ENCODE data around the gene MEG3. TPM values are rescaled to one million over a fixed set of nuclear protein-coding genes. Genes with fewer than 3 reads are reported as not detected.
"Not testable (repeated sequence)": the region's sequence is repeated elsewhere in the genome, so short reads cannot be mapped to it uniquely, and the experiment has no call there.

The MEG3 gene
- total RNA-seq, 1 donor from 2014 or later: 0.18 TPM

- Mint-ChIP-seq H3K4me1 (peaks cover 28% of the 10 kb centered on the region), H3K4me3 (no peak overlapping the region), H3K27me3 (ENCODE audit: low read depth) (peaks cover 5% of the 10 kb centered on the region), H3K36me3 (no peaks in the 10 kb centered on the region), H3K27ac (no peak overlapping the region), H3K9me3 (peaks cover 1% of the 10 kb centered on the region)
- DNase-seq (ENCODE audit: low spot score in 2 of 2, unreplicated experiment in 2 of 2): no peak
- TF ChIP-seq, protein P1, sequence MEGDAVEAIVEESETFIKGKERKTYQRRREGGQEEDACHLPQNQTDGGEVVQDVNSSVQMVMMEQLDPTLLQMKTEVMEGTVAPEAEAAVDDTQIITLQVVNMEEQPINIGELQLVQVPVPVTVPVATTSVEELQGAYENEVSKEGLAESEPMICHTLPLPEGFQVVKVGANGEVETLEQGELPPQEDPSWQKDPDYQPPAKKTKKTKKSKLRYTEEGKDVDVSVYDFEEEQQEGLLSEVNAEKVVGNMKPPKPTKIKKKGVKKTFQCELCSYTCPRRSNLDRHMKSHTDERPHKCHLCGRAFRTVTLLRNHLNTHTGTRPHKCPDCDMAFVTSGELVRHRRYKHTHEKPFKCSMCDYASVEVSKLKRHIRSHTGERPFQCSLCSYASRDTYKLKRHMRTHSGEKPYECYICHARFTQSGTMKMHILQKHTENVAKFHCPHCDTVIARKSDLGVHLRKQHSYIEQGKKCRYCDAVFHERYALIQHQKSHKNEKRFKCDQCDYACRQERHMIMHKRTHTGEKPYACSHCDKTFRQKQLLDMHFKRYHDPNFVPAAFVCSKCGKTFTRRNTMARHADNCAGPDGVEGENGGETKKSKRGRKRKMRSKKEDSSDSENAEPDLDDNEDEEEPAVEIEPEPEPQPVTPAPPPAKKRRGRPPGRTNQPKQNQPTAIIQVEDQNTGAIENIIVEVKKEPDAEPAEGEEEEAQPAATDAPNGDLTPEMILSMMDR (IDR thresholded peaks at IDR 0.05; ENCODE audit: unreplicated experiment): no peak
Observed at GRCh38 chr14:100816950-100817901, 8.7 kb upstream of the MEG3 start.

DNA sequence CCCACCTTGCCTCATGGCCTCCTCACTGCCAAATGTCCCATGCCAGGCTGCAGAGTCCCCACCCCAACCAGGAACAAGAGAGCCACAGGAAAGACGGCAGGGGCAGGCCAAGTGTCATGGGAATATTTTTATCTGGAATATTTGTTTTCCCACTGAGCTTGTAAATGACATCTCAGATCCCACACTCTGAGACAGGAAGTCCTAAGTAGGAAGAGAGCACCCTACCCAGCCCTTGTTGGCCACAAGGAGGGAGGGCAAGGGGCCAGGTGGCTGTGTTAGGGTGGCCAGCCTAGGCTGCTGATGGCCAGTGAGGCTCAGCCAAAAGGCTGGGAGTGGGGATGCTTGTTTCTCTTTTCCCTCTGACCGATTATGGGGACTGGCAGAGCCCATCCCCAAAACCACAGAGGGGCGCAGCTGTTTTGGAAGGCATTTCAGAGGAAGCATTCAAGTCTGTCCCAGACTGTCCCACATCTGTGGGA, 7.7 kb upstream of the MEG3 start:
- no peaks in the 10 kb centered on the region for H3K9me3 Mint-ChIP-seq
- no peaks in the 10 kb centered on the region for H3K36me3 Mint-ChIP-seq
- H3K27ac Mint-ChIP-seq: no peak overlapping the region
- no peak overlapping the region for H3K4me3 Mint-ChIP-seq
- DNase-seq (ENCODE audit: low spot score in 2 of 2, unreplicated experiment in 2 of 2): no peak
- peaks cover 39% of the 10 kb centered on the region for H3K4me1 Mint-ChIP-seq
- TF ChIP-seq, protein P1 (IDR thresholded peaks at IDR 0.05; ENCODE audit: unreplicated experiment): no peak
- peaks cover 4% of the 10 kb centered on the region for H3K27me3 Mint-ChIP-seq (ENCODE audit: low read depth)

DNA sequence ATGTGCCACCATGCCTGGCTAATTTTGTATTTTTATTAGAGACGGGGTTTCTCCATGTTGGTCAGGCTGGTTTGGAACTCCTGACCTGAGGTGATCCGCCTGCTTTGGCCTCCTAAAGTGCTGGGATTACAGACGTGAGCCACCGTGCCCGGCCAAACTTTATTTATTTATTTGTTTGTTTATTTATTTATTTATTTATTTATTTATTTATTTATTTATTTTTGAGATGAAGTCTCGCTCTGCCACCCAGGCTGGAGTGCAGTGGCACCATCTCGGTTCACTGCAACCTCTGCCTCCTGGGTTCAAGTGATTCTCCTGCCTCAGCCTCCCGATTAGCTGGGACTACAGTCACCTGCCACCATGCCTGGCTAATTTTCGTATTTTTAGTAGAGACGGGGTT, 7.0 kb upstream of the MEG3 start:
- not testable (repeated sequence) for H3K36me3 Mint-ChIP-seq; H3K27ac Mint-ChIP-seq; DNase-seq (ENCODE audit: low spot score in 2 of 2, unreplicated experiment in 2 of 2); H3K4me3 Mint-ChIP-seq; H3K27me3 Mint-ChIP-seq (ENCODE audit: low read depth); H3K9me3 Mint-ChIP-seq
- peaks cover 44% of the 10 kb centered on the region for H3K4me1 Mint-ChIP-seq

- TF ChIP-seq, protein P1 (IDR thresholded peaks at IDR 0.05; ENCODE audit: unreplicated experiment): no peak
- DNase-seq (ENCODE audit: low spot score in 2 of 2, unreplicated experiment in 2 of 2): no peak
- Mint-ChIP-seq H3K9me3 (no peaks in the 10 kb centered on the region), H3K4me1 (peaks cover 46% of the 10 kb centered on the region), H3K27ac (peak overlapping the region; percentile 59), H3K27me3 (ENCODE audit: low read depth) (no peaks in the 10 kb centered on the region), H3K4me3 (no peak overlapping the region), H3K36me3 (no peaks in the 10 kb centered on the region)
Observed at GRCh38 chr14:100819453-100819828, 6.5 kb upstream of the MEG3 start.

- H3K4me3 Mint-ChIP-seq: no peak overlapping the region
- no peaks in the 10 kb centered on the region for H3K36me3 Mint-ChIP-seq
- no peak for DNase-seq (ENCODE audit: low spot score in 2 of 2, unreplicated experiment in 2 of 2)
- no peaks in the 10 kb centered on the region for H3K27me3 Mint-ChIP-seq (ENCODE audit: low read depth)
- H3K9me3 Mint-ChIP-seq: no peaks in the 10 kb centered on the region
- TF ChIP-seq, protein P1 (IDR thresholded peaks at IDR 0.05; ENCODE audit: unreplicated experiment): no peak
- peaks cover 51% of the 10 kb centered on the region for H3K4me1 Mint-ChIP-seq
- H3K27ac Mint-ChIP-seq: peak overlapping the region; percentile 59
Observed at GRCh38 chr14:100819829-100820475, 6.0 kb upstream of the MEG3 start.

- TF ChIP-seq, protein P1 (IDR thresholded peaks at IDR 0.05; ENCODE audit: unreplicated experiment): no peak
- Mint-ChIP-seq H3K4me1 (peaks cover 52% of the 10 kb centered on the region), H3K4me3 (no peak overlapping the region), H3K9me3 (no peaks in the 10 kb centered on the region), H3K36me3 (no peaks in the 10 kb centered on the region), H3K27ac (peak overlapping the region; percentile 91), H3K27me3 (ENCODE audit: low read depth) (no peaks in the 10 kb centered on the region)
- DNase-seq (ENCODE audit: low spot score in 2 of 2, unreplicated experiment in 2 of 2): peak; percentile 63 to 76
Observed at GRCh38 chr14:100820957-100821356, 5.0 kb upstream of the MEG3 start.
